Measurements from ENCODE around the gene PNPT1. TPM values are rescaled to one million over a fixed set of nuclear protein-coding genes. Genes with fewer than 3 reads are reported as not detected.
A peak's percentile ranks its signal among the peaks of the same experiment; 100 is the strongest.

Gene PNPT1
- total RNA-seq: 32.4 and 34.2 TPM in 2 replicates
- 6.6 and 7.0 TPM in 2 replicates for polyA plus RNA-seq
- polyA plus RNA-seq (2011; cell fraction: cytosol; rRNA removed): 9.1 and 9.7 TPM in 2 replicates
- 22.0 and 27.9 TPM in 2 replicates for polyA plus RNA-seq (2011; cell fraction: nucleus; rRNA removed)
- 25.4 and 28.8 TPM in 2 replicates for polyA plus RNA-seq (2012)
- 12.8 and 17.0 TPM in 2 replicates for polyA minus RNA-seq
- 74.1 TPM for polyA minus RNA-seq (2011; cell fraction: cytosol; rRNA and poly(A)+ RNA removed)
- polyA minus RNA-seq (2011; cell fraction: nucleus; rRNA and poly(A)+ RNA removed): 13.1 and 13.2 TPM in 2 replicates
- Bru-seq, nascent RNA: percentile 85 among the genes with signal in this experiment
- BruChase-seq, experiment 1, labeled RNA remaining after a 6-hour chase: percentile 82 among the genes with signal in this experiment
- percentile 89 among the genes with signal in this experiment for BruChase-seq, experiment 2, labeled RNA remaining after a 2-hour chase
- long read RNA-seq, full-length matches to known transcripts: 73 of 108 reads
- long read RNA-seq, partial matches to known transcripts: 5 of 108 reads
- long read RNA-seq, other reads (novel, unspliced or antisense): 30 of 108 reads

- H3K9me3 ChIP-seq (replicated peaks; ENCODE audit: control insufficient read depth, insufficient read depth, low read length): no peaks in the 10 kb centered on the region
- intact Hi-C loops (cut with micrococcal nuclease) (loop anchor here (1.0 kb wide), 1 partner anchor 316 kb away; no protein-coding TSS in a partner anchor), dilution Hi-C loops (cut with MboI; ENCODE audit: extremely low pct_ligation_motif_present, low sequenced_read_pairs) (no loop called here)
- peak within 1 kb of the TSS; percentile 82 for H2AFZ ChIP-seq (ENCODE audit: low read depth, low read length)
- TSS peak; percentile 73 for BruUV-seq (replicated peaks)
- no peaks in the 10 kb centered on the region for H4K20me1 ChIP-seq (replicated peaks; ENCODE audit: control insufficient read depth, extremely low read depth, insufficient read depth, low read length)
- TF ChIP-seq JUN (IDR thresholded peaks at IDR 0.05; ENCODE audit: borderline replicate concordance, insufficient read depth, insufficient read length, low read depth) (peak; percentile 2), MAX (IDR thresholded peaks at IDR 0.05; ENCODE audit: insufficient read depth, insufficient read length) (peak; percentile 92), MYC (IDR thresholded peaks at IDR 0.05; ENCODE audit: low read depth, low read length) (peak; percentile 98), CTCF (IDR thresholded peaks at IDR 0.05; ENCODE audit: extremely low read depth in 1 of 2, insufficient read depth in 1 of 2, low read depth in 1 of 2, low read length in 2 of 2) (no peak), EZH2 (IDR thresholded peaks at IDR 0.05; ENCODE audit: borderline replicate concordance, low read depth, low read length, severe bottlenecking) (no peak), POLR2AphosphoS5 (IDR thresholded peaks at IDR 0.05; ENCODE audit: insufficient read depth, low read depth, low read length) (peak; percentile 77), FOS (IDR thresholded peaks at IDR 0.05; ENCODE audit: borderline replicate concordance, insufficient read depth, low read length) (no peak), GATA2 (IDR thresholded peaks at IDR 0.05; ENCODE audit: insufficient read depth, insufficient read length, low read depth, low read length) (no peak), POLR2A (IDR thresholded peaks at IDR 0.05; ENCODE audit: low read depth, low read length) (peak; percentile 85)
- peak within 1 kb of the TSS; percentile 21 for H3K27ac ChIP-seq (ENCODE audit: insufficient read depth, low read depth, low read length)
- H3K4me1 ChIP-seq (ENCODE audit: control insufficient read depth, extremely low read depth, insufficient read depth, low read length): peaks cover 8% of the 10 kb centered on the region
- CTCF ChIA-PET: interaction anchor here (0.9 kb wide), 1 partner anchor 13 kb away, joined by 3 read pairs; no protein-coding TSS in a partner anchor
- peak within 1 kb of the TSS; percentile 68 for H3K9ac ChIP-seq (replicated peaks; ENCODE audit: extremely low read depth, insufficient read depth, low read length)
- peaks cover 2 to 4% of the 10 kb centered on the region in 2 experiments for H3K27me3 ChIP-seq (ENCODE audit: control insufficient read depth in 2 of 2, insufficient read depth in 2 of 2, low read length in 2 of 2)
- H3K4me3 ChIP-seq (replicated peaks in 1 of 3; ENCODE audit: insufficient read depth in 1 of 3, low read depth in 1 of 3, low read length in 3 of 3): peak within 1 kb of the TSS; percentile 49 to 83 (median 51)
- peak within 1 kb of the TSS; percentile 67 for H3K4me2 ChIP-seq (ENCODE audit: insufficient read depth, low read length)
- peak; percentile 94 for DNase-seq (ENCODE audit: low read depth, low spot score)
- H3K36me3 ChIP-seq (ENCODE audit: control insufficient read depth in 2 of 2, extremely low read depth in 1 of 2, insufficient read depth in 2 of 2, low read length in 2 of 2): no peaks in the 10 kb centered on the region
- POLR2A ChIA-PET: no interaction called here
- H3K79me2 ChIP-seq (ENCODE audit: control insufficient read depth, insufficient read depth, low read length): peaks cover 50% of the 10 kb centered on the region
- FAIRE-seq: peak; percentile 95
- H3K9me1 ChIP-seq (replicated peaks; ENCODE audit: control insufficient read depth, extremely low read depth, insufficient read depth, low read length): no peaks in the 10 kb centered on the region
These were observed at the start of gene PNPT1 for GRCh38 chr2:55693181-55694125. Gene PNPT1 (minus strand): TSS chr2:55693844. CDS start chr2:55693823, 21 bp downstream.
